ENCODE measurements around the gene SLC10A1.

SLC10A1 gene

GRCh38 chr14:69808919-69809808 lies 12.1 kb upstream of the SLC10A1 start:
- no peak for DNase-seq

- DNase-seq, result no peak
Measured at GRCh38 chr14:69807192-69807591, 10.2 kb upstream of the SLC10A1 start.

DNA sequence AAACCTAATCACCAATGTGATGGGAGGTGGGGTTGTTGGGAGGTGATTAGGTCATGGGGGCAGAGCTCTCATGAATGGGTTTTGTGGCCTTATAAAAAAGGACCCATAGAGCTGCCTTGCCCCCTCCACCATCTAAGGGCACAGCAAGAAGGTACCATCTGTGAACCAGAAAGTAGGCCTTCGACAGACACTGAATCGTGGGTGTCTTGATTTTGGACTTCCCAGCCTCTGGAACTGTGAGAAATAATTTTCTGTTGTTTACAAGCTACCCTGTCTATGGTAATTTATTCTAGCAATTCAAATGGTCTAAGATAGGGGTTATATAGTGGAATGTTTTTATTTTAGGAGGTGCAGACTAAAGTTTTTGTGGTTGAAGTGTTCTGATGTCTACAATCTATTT lies 7.9 kb upstream of the SLC10A1 start:
- DNase-seq, result no peak

DNA sequence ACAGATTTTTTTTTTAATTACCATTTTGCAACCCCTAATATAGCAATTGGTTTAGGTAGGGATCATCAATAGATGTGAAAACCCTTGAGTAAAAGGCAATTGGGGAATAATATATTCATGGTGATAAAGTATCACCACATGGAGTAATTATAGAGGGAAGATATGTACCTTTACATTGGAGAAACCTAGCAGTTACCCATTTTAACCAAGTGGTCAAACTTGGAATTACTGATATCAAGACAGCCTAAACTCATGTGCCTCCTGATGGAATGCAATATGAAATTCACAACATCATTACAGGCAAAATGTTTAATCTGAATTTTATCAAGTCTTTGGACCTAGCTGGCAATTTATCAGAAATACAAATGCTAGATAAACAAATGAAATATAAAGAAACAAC lies 6.7 kb upstream of the SLC10A1 start:
- no peak for DNase-seq

- DNase-seq, result no peak
Measured at GRCh38 chr14:69798339-69798735, 1.3 kb upstream of the SLC10A1 start.

DNA sequence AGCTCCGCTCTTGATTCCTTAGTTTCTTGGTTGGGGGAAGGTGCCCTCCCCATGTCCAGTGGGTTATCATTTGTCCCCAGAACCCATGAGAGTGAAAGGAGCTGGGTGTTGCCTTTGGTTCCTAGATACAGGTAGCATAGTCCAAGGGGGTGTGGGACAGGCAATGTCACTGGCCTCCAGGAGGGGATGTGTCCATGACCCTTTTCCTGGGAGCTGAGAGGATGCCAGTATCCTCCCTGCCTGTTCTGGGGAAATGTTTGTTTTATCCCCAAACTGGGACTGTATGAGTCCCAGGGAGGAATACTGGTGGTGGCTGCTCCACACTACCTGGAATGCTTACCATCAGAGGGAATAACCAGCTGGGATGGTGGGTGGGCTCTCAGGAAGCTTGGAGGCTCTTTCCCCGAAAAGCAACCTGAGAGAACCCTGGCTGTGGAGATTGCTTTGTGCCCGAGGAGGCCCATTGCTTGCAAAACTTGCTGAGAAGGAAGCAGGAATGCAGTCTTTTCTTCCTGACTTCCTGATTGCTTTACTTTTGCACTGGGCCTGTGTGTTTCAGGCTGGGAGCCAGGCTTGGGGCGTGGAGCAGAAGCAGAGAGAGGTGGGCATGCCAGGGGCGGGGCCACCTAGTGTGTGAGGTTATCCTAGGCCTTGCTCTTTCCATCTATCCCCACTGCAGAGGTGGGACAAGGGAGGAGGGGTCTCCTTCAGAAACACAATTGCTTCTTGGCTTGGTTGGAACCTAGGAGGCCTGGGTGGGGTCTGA lies 715 bp upstream of the SLC10A1 start:
- no peak for DNase-seq

DNA sequence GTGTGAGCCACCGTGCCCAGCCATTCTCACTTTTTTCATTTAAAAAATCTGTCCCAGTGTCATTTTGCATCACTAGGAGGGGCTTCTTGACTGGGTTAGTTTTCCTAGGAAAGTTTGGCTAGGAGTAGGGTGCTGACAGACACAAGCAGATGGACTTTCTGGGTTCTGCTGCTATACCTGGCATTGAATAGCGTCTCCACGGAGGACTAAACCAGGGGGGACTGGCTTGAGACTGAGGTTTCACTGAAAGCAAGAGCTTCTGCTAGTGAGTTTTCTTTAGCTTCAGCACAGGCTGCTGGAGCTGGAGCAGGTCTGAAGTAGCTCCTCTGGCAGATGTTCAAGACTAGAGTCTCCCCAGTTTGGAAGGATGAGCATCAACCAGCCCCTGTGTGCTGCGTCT lies 1.4 kb downstream of the SLC10A1 start:
- DNase-seq, result no peak

DNA sequence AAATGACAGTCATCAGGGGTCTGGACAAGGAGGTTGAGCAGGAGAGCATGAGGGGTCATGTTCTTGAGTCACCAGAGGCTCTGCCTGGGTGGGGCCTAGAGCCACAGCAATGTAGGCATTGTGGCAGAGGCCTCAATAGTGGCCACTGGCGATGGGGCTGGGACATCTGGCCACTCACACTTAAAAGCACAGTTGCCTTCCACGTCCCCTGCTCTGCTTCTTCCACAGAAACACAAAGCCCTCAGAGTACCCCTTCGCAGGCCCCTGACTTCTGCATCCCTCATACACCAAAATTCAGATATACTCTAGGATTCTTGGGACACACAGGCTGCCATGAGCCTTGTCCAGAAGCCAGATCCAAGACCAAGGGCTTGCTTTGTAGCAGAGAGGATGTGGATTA lies 2.2 kb downstream of the SLC10A1 start:
- no peak for DNase-seq

DNA sequence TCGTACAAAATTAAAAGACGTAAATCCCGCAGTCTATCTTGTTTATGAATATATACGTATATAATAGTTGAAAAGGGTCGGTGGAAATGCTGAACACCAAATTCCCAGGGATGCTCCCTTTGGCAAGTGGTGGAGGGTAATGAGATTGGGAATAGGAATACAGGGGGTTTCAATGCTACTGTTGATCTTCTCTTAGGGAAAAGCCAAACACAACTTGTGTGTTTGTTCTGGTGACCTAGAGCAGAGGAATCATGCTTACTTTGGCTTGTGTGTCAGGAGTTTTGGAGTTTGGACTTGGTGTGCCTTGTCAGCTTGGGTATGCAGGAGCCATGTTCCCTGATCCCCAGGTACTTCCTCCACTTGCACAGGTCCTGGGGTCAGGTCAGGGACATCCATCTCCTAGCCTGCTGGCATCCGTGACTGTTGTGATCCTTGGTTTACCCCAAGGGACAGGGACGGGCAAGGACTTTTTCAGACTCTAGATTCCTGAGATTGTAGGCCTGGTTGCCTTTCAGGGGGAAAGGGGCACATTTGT lies 4.1 kb downstream of the SLC10A1 start:
- no peak for DNase-seq

DNA sequence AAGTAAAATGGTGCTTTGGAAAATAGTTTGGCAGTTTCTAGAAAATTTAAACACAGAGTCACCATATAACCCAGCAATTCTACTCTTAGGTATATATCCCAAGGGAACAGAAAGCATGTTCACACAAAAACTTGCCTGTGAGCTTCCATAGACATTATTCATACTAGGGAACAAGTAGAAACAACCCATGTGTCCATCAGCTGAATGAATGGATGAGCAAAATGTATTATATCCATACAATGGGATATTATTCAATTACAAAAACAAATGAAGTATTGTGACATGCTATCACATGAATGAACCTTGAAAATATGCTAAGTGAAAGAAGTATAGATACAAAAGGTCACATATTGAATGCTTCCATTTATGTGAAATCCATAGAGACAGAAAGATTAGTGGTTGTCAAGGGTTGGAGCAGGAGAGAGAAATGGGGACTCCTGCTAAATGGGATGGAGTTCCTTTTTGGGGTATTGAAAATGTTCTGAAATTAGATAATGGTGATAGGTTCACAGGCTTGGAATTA lies 7.9 kb downstream of the SLC10A1 start:
- DNase-seq, result no peak

DNA sequence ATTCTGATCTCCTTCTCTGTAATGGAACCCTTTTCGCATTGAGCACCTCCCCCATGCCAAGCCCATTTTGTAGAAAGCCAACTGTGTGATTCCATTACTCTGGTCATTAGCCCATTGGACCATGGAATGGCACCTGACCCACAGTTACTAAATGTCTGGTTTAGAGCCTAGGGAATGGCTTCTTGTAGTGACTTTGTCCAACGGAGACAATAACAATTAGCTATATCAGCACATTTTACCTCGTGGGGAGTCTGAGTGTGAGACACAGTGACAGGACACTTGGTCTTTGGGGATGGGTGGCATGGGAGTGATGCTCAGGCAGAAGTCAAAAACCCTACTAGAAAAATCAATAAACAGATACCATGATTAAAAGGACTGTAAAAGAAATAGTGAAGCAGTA lies 10.4 kb downstream of the SLC10A1 start:
- no peak for DNase-seq

GRCh38 chr14:69784942-69785341 lies 12.1 kb downstream of the SLC10A1 start:
- DNase-seq, result no peak

- DNase-seq, result no peak
Measured at GRCh38 chr14:69780952-69781351, 16.1 kb downstream of the SLC10A1 start.

DNA sequence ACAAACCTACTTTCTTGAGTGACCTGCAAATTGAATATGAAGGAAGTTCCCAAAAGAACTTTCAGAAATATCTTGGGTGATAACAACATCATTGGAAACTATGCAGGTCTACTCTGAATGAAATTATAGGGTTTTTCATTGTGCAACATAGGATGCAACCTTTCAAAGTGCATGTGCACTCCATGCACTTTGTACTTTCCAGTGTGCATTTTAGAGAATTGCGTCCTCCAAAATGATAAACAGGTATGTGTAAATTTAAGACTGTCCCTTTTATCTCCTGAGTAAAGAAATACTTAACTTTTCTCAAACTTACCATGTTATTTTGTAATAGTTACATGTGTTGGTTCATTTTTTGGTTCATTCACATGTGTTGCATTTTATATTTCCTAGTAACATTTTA lies 16.9 kb downstream of the SLC10A1 start:
- DNase-seq, result no peak

- no peak for DNase-seq
Measured at GRCh38 chr14:69779088-69779487, 18.0 kb downstream of the SLC10A1 start.

GRCh38 chr14:69776875-69777453 lies 20.1 kb downstream of the SLC10A1 start:
- DNase-seq, result no peak

DNA sequence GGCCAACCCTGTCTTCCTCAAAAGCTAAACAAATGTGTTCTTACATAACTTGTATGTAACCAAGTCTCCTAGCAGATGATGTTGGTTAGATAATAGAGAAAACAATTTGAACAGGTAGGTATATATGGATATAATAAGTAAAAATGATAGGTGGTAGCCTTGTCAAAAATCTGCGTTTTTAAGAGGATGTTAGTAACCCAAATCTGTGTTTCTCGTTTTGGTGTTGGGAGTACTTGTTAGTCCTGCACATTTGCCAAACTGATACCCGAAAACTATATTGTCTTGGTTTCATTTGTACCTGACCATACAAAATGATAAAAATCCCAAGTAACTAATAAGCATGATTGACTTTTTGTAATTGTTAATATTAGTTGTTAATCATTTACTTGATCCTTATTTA lies 22.0 kb downstream of the SLC10A1 start:
- no peak for DNase-seq

DNA sequence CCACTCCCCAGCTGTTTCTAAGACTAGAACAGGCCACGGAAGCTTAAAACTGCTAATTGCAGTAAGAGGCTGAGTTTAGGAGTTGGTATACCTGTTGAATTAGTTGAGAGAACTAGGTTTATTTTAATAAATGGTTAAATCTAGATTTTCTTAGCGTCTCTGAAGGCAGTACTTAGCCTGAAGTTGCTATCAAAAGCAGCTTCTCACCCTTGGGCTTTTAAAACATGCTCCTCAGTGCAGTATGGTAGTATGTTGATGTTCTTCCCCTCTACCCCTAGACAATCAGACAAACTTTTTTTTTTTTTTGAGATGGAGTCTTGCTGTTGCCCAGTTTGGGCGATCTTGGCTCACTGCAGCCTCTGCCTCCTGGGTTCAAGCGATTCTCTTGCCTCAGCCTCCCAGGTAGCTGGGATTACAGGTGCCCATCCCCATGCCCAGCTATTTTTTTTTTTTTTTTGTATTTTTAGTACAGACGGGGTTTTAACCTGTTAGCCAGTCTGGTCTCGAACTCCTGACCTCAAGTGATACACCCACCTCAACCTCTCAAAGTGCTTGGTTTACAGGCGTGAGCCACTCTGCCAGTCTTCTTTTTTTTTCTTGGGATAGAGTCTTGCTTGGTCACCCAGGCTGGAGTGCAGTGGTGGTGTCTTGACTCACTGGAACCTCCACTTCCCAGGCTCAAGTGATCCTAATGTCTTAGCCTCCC lies 23.3 kb downstream of the SLC10A1 start:
- DNase-seq, result no peak

DNA sequence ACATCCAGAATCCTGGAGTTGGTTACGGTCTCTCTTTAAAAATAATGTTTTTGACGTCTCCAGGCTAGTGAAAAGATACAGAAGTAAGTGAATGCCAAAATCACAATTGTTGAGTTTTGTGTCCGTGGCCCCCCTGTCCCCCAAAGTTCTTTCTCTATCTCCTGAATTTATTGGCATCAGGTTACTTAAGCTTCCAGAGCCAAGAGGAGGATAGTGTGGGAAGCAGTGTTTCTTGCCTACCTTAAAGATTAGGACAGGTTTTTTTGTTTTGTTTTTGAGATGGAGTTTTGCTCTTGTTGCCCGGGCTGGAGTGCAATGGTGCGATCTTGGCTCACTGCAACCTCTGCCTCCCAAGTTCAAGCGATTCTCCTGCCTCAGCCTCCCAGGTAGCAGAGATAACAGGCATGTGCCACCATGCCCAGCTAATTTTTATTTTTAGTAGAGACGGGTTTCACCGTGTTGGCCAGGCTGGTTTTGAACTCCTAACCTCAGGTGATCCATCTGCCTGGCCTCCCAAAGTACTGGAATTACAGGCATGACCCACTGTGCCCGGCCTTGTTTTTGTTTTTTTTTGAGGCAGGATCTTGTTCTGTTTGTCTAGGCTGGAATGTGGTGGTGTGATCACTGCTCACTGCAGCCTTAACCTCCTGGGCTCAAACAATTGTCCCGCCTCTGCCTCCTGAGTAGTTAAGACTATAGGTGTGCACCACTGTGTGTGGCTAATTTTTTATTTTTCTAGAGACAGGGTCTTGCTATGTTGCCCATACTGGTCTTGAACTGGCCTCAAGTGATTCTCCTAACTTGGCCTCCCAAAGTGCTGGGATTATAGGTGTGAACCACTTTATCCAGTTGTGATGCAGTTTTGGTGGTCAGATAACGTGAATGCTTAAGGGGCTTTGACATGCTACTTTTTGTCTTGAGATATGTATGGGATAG lies 24.7 kb downstream of the SLC10A1 start:
- no peak for DNase-seq

GRCh38 chr14:69771136-69771535 lies 25.9 kb downstream of the SLC10A1 start:
- DNase-seq, result no peak

DNA sequence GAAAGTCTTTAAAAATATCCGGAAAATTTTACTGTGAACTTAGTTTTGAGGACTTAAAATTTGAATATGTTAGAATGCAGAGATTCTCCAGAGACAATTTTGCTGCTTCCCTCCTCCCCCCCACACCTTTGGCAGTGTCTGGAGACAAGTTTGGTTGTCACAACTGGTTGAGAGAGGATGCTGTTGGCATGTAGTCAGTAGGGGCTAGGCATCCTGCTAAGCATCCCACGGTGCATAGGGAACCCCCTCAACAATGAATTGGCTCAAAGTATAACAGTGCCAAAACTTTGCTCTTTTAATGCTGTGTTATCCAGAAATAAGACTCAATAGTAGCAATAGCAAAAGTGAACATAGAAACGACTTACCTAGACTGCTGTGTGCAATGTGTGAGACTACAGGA lies 26.5 kb downstream of the SLC10A1 start:
- no peak for DNase-seq

DNA sequence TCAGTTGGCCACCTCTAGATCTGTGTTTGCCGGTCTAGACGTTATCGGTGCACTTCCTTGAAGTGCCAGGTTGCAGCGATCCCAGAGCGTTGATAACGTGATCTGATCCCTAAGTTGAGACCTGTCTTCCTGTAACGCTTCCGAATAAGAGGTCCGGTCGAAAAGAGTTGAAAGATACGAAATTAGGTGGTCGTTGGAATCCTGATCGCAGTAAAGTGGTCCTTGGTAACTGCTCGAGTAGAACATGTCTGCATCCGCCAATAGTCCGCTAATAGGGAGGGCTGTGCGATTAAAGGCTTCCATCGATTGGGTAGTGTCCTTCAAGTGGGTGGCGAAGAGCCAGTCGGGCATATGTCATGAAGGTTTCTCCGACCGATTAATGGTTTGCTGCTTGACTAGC lies 27.4 kb downstream of the SLC10A1 start:
- no peak for DNase-seq

Data from activated CD8-positive, alpha-beta memory T cell treated with anti-CD3 and anti-CD28 coated beads, Interleukin-2, amount 50 U/mL, for 4 hours (primary cell).